GM12864 (cell line): ENCODE results near the gene KSR1.

Experiments used
- DNase-seq: peaks from one replicate; pipeline ENCODE4 v3.0.0-alpha.2; 2011; ENCODE audit warnings: low read depth
- H3K4me3 ChIP-seq: 2 replicates; pipeline ENCODE4 v1.5.1; 2011; ENCODE audit warnings: mild to moderate bottlenecking, low read depth, low read length, control low read depth
- CTCF ChIP-seq: IDR thresholded peaks from 2 replicates; pipeline ENCODE4 v1.5.1; 2011; ENCODE audit warnings: low read depth, mild to moderate bottlenecking, moderate library complexity, low read length, control low read depth, inconsistent platforms; ENCODE audit errors: missing control alignments

KSR1 gene

GRCh38 chr17:27513849-27514248 is 57.6 kb downstream of the KSR1 start:
- no peak for DNase-seq
- H3K4me3 ChIP-seq: no peak overlapping the region
- no peak for TF ChIP-seq CTCF

GRCh38 chr17:27514595-27515413 is 58.6 kb downstream of the KSR1 start:
- DNase-seq: no peak
- H3K4me3 ChIP-seq: no peak overlapping the region
- TF ChIP-seq CTCF: no peak

DNA sequence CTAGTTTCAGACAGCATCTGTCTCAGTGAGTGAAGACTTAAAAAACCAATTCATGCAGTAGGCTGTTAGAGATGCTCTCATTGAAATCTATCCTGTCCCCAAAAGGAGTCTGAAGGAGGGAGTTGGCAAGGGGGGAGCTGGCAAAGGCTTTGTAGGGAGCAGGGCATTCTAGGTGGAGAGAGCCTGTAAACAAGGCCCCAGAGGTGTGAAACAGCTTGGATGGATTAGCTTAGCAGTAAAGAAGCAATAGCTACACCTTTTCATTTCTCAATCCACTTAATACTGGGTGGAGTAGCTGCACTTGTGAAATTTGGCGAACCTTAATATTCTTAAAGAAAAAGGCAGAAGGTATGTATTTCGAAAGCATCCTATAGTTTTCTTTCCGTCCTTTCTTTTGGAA is 61.8 kb downstream of the KSR1 start:
- no peak overlapping the region for H3K4me3 ChIP-seq
- DNase-seq: no peak
- TF ChIP-seq CTCF: no peak

DNA sequence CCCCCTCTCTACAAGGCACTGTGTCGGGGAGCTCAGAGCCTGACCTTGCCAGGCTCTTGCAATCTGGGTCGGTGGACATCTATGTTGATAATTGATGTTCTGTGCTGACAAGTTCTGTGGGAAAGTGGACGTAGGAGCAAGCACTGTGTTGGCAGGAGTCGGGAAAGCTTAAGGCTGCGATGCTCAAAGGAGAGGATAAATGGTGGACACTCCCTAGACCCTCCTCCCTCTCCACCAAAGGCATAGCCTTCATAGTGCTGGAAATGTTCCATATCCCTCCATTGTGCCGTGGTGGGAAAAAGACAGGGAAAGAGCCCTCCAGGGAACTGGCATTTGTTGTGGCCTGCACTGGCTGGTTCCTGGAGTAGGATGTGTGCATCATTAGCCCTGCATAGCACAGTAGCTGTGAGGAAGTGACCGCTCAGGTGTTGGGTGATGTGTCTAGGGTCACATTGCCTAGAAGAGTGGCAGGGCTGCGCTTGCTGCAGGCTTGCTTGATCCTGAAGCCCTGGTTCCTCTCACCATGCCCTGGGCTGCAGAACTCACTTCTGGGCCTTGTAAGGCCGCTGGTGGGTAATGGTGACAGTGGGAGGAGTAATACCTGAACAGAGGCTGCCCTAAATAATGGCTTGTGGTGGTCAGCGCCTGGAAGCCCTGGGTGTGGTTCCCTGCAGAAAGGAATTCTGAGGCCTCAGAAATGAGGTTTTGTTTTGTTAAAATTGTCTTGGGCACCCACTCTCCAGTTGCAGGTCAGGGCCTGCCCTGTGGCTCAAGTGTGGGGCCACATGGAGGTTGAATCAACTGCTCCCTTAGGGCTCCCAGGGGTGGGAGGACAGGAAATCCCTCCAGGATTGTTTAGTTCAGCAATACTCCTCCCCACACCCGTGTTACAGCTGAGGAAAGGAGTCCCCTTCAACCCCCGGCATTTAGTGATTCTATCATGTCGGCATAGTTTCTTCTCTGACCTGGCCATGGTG is 62.6 kb downstream of the KSR1 start:
- DNase-seq: no peak
- no peak for TF ChIP-seq CTCF
- H3K4me3 ChIP-seq: no peak overlapping the region; the same call in 1 of the 2 replicates

- H3K4me3 ChIP-seq: no peak overlapping the region; the same call in 1 of the 2 replicates
- no peak for TF ChIP-seq CTCF
- no peak for DNase-seq
Observed at GRCh38 chr17:27519550-27519949, 63.3 kb downstream of the KSR1 start.

DNA sequence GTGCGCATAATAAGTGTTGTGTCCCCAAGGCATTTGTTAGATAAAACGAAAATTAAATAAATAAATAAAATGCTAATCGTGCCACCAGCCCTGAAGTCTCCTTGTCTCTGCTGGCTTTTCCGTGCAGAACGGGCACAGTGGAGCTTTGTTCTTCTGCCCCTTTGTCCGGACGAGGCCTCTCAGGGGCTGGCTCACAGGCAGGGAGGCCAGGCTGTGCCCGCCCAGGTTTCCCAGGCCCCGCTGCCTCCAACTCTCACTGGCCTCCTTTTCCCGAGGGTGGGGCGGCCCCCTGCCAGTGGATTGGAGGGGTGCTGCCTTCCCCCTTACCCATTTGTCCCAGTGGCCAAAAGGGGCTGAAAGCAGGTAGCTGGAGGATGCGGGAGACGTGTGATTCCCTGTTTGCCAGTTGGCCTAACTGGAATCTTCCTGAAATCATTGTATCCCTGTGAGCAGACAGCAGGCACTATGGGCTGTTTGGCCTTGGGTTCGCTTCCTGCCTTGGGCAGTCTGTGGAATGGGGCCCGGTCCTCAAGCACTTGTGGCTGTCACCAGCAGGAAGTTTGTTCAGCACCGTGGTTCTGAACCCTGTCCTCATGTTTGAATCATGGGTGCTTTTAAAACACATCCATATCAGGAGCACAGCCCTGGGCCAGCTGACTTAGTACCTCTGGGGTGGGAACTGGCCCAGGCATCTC is 64.4 kb downstream of the KSR1 start:
- H3K4me3 ChIP-seq: no peak overlapping the region
- DNase-seq: no peak
- TF ChIP-seq CTCF: no peak
